ENCODE results near the gene PI4KA.
"Not testable (repeated sequence)": the region's sequence is repeated elsewhere in the genome, so short reads cannot be mapped to it uniquely, and the experiment has no call there.

The PI4KA gene

DNA sequence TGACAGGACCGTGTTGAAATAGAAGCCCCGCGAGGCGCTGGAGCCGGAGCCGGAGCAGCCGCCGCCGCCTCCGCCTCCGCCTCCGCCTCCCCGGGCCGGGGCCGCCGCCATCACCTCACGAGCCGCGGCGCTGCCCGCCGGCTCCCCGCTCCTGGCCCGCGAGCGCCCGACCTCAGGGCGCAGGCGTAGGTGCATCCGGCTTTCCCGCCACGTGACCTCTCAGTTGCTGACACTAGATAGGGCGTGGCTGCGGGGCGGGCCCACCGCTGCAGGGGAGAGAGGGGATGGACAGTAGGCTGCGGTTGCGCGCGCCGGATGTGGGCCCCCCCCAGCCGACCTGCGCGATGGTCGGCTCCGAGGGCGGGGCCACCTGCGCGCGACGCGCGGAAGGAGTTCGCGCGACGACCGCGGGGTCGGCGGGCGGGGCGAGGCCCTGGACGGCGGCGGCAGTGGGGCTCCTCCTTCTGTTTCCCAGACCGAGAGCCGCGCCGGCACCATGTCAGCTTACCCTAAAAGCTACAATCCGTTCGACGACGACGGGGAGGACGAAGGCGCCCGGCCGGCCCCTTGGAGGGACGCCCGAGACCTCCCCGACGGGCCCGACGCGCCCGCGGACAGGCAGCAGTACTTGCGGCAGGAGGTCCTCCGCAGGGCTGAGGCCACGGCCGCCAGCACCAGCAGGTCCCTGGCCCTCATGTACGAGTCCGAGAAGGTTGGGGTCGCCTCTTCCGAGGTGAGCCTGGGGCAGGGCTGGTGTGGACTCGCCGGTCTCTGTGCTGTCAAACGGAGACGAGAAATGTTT, at the start of gene PI4KA, which contains the start of gene SNAP29:
Gene PI4KA (minus strand): TSS at position 197 of the 802 bp plus-strand sequence. CDS start 86 bp downstream, at position 111.
Gene SNAP29 (plus strand): TSS at position 393 of the 802 bp plus-strand sequence. CDS start 104 bp downstream, at position 497.
- peak; percentile 93 for DNase-seq (ENCODE audit: low read depth)

DNA sequence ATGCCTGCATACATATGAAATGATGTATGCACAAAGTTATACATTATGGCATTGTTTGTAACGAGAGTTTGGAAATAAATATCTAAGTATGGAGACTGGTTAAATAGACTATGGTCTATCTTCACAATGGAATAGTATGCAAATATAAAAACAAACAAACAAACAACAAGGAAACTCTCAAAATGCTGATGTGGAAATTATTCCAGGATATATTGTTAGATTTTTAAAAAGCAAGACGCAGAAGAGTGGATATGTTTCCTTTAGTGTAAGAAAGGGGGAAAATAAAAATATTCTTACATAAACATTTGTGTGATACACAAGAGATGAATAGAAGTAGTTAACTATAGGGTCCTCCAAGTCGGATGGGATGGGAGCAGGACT, 47.8 kb upstream of the PI4KA start:
- DNase-seq (ENCODE audit: low read depth): no peak

DNA sequence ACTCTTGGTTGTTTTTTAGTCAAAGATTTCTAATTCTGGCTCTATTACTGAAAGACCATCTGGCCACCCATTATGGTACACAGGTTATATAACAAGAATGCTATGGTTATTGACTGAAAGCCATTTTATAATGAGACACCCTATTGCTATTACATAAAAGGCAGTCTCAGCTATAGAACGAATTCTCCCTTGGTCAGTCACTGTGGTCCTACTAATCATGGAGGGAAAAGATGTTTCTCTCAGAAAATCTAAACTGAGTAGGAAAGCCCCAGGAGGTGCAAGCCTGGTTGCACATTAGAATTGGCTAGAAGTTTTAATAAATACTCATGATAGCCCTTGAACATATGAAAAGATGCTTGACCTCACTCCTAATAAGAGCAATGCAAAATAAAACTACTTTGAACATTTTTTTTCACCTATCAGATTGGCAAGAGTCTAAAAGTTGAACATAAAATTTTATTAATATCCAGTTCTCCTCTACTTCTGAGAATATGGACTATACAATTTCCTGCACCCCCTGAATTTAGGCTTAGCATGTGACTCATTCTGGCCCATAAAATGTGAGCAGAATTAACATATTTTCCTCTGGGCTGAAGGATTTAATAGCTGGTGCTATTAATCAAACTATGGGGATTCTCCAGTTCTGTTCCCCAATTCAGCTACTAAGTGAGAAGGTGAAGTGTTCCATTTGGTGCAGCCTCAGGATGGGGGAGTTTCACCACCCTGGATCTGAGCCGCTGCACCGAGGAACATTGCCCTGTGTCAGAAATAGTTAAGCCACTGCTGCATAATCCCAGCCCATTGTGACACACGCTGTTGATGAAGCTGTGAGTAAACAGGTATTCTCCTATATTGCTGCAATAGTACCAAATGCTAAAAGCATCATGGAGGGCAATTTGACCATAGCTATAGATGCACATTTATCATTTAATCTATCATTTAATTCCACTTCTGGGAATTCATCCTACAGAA, 47.1 kb upstream of the PI4KA start:
- DNase-seq (ENCODE audit: low read depth): no peak

DNA sequence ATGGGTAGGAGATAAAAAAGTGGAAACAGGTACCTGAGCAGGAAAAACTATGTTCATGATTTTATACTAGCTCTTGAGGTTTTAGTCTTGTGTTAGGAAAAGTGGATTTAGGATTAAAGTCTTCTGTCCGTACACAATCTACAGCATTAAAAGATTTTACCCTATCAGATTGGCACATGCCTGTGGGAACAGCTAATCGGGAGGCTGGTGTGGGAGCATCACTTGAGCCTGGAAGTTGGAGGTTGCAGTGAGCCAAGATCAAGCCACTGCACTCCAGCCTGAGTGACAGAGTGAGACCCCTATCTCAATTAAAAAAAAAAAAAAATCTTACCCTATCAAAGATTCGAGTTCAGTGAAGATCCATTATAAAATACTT, 46.4 kb upstream of the PI4KA start:
- no peak for DNase-seq (ENCODE audit: low read depth)

DNA sequence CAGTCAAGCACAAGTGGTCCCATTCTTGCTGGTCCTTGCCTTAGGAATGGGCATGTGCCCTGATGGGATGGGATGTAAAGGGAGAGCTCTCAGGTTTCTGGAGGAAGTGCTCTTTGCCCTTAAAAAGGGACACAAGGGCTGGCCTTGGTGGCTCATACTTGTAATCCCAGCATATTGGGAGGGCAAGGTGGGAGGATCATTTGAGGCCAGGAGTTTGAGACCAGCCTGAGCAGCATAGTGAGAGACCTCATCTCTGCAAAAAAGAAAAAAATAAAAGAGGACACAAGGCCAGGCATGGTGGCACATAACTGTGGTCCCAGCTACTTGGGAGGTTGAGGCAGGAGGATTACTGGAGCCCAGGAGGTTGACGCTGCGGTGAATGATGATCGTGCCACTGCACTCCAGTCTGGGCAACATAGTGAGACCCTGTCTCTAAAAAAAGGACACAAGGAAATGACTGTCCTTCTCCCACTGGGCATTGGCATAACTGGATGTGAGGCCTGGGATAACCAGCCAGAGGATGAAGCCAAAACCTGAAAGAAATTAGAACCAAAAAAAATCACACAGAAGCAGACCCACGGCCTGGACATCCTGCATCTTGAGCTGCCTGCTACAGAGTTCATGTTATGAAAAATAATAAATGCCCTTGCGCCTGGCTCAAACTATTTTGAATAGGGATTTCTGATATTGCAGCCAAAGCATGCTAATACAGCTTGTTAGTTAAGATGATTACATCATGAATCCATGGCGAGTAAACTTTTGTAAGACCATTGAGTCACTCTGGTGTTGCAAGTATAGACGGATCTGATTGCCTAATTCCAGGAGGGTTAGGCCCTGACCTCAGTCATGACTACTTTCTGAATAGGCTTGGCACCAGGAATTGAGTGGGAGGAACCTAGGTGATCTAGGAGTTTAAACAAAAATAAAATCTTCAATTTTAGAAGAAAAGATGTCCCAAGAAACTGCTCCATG, 45.7 kb upstream of the PI4KA start:
- DNase-seq (ENCODE audit: low read depth): no peak

DNA sequence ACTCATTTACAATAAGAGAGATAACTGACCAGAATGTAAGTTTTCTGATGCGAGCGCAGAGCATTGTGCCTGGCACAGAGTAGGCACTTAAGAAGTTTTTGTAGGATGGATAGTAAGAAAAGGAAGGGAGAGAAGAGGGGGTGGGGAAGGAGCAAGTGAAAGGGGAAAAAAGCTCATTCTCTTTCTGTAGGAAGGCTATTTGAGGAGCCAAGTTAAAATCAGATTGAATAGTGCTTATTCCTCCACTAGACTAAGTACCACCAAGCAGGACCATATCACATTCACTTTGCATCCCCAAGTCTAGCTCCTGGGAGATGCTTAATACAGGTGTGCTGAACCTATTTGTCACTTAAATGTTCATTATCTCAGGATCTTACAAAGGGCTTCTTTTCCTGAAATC, 44.5 kb upstream of the PI4KA start:
- no peak for DNase-seq (ENCODE audit: low read depth)

DNA sequence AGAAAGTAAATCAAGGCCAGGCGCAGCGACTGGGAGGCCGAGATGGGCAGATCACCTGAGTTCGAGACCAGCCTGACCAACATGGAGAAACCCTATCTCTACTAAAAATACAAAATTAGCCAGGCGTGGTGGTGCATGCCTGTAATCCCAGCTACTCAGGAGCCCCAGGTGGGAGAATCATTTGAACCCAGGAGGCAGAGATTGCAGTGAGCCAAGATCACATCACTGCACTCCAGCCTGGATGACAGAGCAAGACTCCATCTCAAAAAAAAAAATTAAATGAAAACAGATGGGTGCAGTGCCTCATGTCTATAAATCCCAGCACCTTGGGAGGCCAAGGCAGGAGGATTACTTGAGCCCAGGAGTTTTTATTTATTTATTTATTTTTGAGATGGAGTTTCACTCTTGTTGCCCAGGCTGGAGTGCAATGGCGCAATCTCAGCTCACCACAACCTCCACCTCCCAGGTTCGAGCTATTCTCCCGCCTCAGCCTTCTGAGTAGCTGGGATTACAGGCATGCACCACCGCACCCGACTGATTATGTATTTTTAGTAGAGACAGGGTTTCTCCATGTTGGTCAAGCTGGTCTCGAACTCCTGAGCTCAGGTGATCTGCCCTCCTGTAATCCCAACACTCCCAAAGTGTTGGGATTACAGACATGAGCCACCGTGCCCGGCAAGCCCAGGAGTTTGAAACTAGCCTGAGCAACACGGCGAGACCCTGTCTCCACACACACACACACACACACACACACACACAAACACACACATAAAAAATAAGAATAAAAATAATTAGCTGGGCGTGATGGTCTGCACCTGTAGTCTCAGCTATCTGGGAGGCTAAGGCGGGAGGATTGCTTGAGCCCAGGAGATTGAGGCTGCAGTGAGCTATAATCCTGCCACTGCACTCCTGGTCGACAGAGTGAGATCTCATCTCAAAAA, 42.8 kb upstream of the PI4KA start:
- not testable (repeated sequence) for DNase-seq (ENCODE audit: low read depth)

DNA sequence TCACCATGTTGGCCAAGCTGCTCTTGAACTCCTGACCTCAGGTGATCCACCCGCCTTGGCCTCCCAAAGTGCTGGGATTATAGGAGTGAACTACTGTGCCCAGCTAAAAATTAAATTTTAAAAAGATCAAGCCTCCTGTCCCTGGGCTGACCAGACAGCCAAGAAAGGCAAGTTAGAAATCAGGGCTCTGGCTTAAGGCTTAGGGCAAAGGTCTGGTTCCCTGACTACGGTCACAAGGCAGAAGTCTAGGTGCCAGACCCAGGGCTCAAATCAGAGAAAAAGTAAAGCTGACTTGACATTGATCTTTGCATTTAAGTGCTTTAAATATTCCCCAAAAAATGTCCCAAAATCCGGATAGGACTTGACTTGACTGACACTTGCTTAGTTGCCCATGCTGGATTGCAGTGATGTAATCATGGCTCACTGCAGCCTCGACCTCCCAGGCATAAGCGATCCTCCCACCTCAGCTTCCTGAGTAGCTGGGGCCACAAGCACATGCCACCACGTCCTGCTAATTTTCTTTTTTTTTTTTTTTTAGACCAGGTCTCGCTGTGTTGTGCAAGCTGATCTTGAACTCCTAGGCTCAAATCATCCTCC, 41.3 kb upstream of the PI4KA start:
- no peak for DNase-seq (ENCODE audit: low read depth)

DNA sequence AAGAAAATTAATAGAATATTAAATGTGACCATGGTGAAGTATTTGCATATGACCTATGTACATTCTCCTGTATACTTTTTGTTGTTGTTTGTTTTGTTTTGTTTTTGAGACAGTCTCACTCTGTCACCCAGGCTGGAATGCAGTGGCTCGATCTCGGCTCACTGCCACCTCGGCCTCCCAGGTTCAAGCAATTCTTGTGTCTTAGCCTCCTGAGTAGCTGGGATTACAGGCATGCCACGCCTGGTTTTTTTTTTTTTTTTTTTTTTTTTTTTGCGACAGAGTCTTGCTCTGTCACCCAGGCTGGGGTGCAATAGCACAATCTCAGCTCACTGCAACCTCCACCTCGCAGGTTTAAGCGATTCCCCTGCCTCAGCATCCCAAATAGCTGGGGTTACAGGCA, 39.1 kb upstream of the PI4KA start:
- DNase-seq (ENCODE audit: low read depth): not testable (repeated sequence)

DNA sequence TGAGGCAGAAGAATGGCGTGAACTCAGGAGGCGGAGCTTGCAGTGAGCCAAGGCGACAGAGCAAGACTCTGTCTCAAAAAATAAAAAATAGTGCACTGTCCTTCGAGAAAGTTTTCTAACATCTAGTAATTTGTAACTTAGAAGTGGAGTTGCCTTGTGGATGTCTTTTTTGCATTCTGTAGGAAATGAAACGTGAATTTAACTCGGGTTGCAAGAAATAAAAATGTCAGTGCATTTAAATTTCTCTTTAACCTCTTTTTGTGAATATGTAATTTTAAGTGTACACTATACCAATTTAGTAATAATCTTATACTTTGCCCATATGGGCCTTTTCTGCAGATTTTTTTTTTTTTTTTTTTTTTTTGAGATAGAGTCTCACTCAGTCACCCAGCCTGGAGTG, 32.4 kb upstream of the PI4KA start:
- no peak for DNase-seq (ENCODE audit: low read depth)

DNA sequence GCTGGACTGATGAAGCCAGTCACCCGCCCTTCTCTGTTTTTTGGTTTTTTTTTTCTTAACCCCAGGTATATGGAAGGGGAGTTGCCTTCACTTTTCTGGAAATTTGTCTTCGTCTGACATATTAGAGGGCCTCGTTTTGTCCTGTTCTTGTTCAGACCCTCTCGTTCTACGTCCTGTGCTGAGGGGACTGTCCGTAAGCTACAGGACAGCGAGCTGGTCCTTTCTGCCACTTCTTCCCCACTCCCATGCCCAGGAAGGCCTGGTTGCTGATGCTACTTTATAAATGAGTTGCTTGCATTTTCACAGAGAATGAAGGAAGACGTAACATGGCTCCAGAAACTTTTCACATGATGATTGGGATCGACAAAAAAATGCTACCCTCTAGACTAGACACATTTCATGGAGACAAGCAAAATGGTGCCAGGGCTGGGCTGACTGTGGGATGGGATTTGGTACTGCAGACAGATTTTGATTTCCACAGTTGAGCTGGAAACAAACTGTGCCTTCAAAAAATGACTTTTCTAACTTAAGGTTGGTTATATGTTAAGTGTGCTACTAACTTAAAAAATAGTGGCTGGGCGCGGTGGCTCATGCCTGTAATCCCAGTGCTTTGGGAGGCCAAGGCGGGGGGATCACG, 31.4 kb upstream of the PI4KA start:
- no peak for DNase-seq (ENCODE audit: low read depth)

DNA sequence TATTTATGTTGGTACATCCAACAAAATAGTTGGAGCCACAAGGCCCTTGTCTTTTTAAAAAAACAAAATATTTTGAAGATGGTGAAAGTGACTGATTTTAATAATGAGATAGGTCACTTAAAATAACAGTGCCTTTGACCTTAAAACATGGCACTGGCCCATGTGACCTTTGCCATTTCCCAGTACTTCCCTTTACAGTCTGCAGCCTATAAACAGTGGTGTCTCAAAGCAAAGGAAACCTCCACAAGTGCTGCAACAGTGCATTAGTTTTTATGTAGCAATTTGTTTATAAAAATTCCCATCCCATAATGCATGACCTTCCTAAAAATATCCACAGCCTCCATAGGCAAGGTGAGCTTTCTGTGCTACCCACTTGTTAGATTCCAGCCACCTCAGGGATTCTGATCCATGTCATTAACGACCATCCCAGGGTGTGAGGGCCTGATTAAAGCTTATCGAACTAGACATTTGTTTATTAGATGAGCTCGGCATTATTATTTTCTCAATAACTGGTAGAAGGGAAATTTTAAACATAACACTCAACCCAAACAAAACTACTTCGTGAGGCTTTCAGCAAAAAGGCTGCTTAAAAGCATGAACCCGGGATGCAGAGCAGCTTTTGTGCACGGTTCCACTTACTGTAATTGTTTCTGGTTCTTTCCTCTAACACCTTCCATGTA, 30.6 kb upstream of the PI4KA start:
- DNase-seq (ENCODE audit: low read depth): no peak

DNA sequence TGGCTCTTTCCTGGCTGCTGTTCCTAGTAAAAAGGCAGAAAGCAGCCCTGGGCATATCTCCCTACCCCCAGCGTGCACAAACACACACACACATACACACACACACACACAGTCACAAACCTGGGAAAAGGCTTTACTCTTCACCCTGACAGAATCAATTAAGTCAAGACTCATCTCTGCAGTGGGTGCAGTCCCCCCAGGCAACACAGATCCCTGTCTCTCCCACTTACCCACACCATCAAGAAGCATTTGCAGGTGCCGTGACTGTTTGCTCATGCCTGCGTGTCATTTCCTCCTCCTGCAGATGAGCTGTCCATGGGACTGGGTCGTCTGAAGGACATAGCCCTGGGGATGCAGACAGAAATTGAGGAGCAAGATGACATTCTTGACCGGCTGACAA, 28.8 kb upstream of the PI4KA start:
- no peak for DNase-seq (ENCODE audit: low read depth)

DNA sequence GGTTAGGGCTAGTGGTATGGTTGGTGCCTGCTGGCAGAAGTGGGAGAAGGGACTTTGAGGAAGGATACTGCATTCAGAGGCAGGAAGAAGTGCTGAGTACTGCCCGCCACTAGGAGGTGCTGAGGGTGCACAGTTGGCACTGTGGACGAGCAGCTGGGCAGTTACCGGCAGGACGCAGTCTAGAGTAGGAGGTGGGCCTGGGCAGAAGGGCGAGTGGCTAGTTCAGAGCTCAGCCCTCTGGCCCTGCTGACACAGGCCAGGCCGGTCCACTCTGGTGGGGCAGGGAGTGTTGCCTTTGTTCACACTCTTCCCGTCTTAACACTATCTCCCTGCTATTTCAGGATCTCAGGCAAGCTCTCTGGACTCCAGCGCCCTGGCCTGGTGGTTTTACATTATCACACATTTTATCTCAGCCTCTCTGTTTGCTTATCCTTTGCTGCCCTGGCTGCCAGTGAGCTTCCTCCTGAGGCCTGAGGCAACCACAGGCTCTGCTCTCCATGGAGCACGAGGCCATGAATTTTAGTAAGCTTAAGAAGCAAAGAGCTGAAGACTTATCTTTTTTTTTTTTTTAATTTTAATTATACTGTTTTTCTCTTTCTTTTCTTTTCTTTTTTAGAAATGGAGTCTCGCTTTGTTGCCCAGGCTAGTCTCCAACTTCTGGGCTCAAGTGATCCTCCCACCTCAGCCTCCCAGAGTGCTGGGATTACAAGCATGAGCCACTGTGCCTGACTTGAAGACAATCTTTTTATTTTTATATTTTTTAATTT, 27.1 kb upstream of the PI4KA start:
- DNase-seq (ENCODE audit: low read depth): peak; percentile 7

DNA sequence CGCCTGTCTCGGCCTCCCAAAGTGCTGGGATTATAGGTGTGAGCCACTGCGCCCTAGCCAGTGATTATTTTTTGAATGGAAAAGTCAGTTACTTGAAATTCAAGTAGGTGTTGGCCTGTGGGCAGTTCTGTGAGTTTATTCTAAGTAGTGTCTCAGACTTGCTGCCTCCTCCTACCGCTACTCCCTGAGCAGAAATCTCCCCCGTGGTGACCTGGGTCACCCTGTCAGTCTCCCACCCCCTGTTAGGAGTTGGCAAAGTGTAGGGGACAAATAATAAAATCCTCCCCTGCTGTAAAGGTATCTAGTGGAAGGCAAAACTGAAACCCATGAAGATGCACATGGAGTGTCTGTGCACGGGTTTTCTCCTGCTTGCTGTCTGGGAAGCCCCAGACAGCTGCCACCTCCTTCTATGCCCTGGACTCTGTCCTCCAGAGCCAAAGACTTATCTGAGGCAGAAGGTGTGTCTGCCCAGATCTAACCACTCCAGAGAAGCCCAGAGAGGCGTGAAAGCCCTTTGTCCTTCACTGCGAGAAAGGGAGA, 26.5 kb upstream of the PI4KA start:
- no peak for DNase-seq (ENCODE audit: low read depth)

DNA sequence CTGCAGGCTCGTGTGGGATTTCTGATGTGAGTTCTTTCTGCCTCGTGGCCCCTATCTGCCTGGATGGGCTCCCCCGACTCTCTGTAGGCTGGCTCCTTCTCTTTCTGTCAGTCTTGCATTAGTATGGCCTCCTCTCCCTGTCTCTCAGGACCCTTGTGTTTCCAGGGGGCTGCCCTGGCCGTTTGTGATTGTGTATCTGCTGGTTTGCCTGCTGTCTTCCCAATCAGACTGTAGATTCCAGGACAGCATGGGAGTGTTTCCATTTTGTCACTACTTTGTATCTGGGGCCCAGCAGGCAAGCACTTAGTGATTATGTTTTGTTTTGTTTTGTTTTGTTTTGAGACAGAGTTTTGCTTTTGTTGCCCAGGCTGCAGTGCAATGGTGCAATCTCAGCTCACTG, 25.8 kb upstream of the PI4KA start:
- no peak for DNase-seq (ENCODE audit: low read depth)

DNA sequence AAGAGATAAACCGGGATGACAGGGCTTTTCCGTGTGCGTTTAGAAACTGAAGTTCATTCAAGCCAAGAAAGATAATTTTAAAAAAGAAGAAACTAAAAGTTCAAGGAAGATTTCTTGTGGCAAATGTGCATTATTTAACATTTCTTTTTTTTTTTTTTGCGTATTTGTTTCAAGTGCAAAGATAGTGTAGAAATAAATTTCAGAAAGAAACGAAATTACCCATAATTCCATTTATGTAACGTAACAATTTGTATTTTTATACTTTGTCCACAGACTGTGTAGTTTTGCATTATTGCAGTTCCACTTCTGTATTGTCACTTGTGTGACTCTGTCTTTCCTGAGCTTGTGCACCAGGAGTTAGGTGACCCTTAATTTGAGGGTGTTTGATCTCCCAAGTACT, 24.2 kb upstream of the PI4KA start:
- no peak for DNase-seq (ENCODE audit: low read depth)

All from activated T-cell treated with anti-CD3 and anti-CD28 coated beads for 24 hours (primary cell).